ENCODE measurements around the gene MAP1LC3A. TPM values are rescaled to one million over a fixed set of nuclear protein-coding genes. Genes with fewer than 3 reads are reported as not detected.
A peak's percentile ranks its signal among the peaks of the same experiment; 100 is the strongest.

MAP1LC3A gene
- total RNA-seq, 4 donors from 2014 or later, result 42.6 to 111 (median 103) TPM

- H3K27me3 ChIP-seq, result no peaks in the 10 kb centered on the region
- H3K4me1 ChIP-seq, result peaks cover 31% of the 10 kb centered on the region
- H3K27ac ChIP-seq, result no peak overlapping the region
- H3K9me3 ChIP-seq, result no peaks in the 10 kb centered on the region
- 85% methylated on average over 8 of the region's 8 CpGs for WGBS
- no peak overlapping the region for H3K4me3 ChIP-seq
- TF ChIP-seq POLR2AphosphoS5 (IDR thresholded peaks at IDR 0.05) (no peak), POLR2A (IDR thresholded peaks at IDR 0.05) (no peak), EP300 (IDR thresholded peaks at IDR 0.05) (no peak), CTCF (IDR thresholded peaks at IDR 0.05) (no peak)
- peaks cover 93% of the 10 kb centered on the region for H3K36me3 ChIP-seq
- peak; percentile 27 to 58 for DNase-seq (ENCODE audit: low spot score in 2 of 2)
Observed at GRCh38 chr20:34532320-34532719, 26.2 kb upstream of the MAP1LC3A start.

DNA sequence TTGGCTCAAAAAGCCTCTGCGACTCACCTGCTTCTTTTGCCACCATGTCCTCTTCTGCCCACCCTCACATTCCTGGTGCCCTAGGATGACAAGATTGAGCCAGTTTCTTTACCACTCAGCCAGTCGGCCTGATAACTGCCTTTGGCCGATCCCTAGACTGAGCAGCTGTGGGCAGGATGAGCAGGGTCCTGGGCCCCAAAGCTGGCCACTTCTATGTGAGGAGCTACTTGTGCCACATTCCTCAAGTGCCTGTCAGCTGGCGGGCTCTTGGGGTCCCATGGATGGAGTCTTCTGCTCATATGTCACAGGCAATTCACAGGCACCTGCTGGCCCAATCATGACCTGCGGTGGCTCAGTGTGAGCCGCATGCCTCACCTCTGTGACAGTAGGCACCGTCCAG, 25.8 kb upstream of the MAP1LC3A start:
- no peak overlapping the region for H3K27ac ChIP-seq
- peaks cover 31% of the 10 kb centered on the region for H3K4me1 ChIP-seq
- no peaks in the 10 kb centered on the region for H3K27me3 ChIP-seq
- no peak overlapping the region for H3K4me3 ChIP-seq
- no peaks in the 10 kb centered on the region for H3K9me3 ChIP-seq
- DNase-seq (ENCODE audit: low spot score in 2 of 2), result peak in 1 of 2 donors; percentile 44
- H3K36me3 ChIP-seq, result peaks cover 93% of the 10 kb centered on the region
- WGBS, result 100% methylated on average over 1 of the region's 7 CpGs
- TF ChIP-seq EP300 (IDR thresholded peaks at IDR 0.05), result no peak
- no peak for TF ChIP-seq POLR2AphosphoS5 (IDR thresholded peaks at IDR 0.05)
- no peak for TF ChIP-seq POLR2A (IDR thresholded peaks at IDR 0.05)
- no peak for TF ChIP-seq CTCF (IDR thresholded peaks at IDR 0.05)

GRCh38 chr20:34534391-34535165, 23.9 kb upstream of the MAP1LC3A start:
- no peaks in the 10 kb centered on the region for H3K27me3 ChIP-seq
- peaks cover 89% of the 10 kb centered on the region for H3K36me3 ChIP-seq
- 88% methylated on average over 13 of the region's 15 CpGs for WGBS
- H3K9me3 ChIP-seq, result no peaks in the 10 kb centered on the region
- TF ChIP-seq POLR2A (IDR thresholded peaks at IDR 0.05) (no peak), CTCF (IDR thresholded peaks at IDR 0.05) (no peak), EP300 (IDR thresholded peaks at IDR 0.05) (no peak)
- H3K4me1 ChIP-seq, result peaks cover 21% of the 10 kb centered on the region
- no peak overlapping the region for H3K27ac ChIP-seq
- peak in 1 of 2 donors; percentile 56 for DNase-seq (ENCODE audit: low spot score in 2 of 2)
- H3K4me3 ChIP-seq, result no peak overlapping the region

DNA sequence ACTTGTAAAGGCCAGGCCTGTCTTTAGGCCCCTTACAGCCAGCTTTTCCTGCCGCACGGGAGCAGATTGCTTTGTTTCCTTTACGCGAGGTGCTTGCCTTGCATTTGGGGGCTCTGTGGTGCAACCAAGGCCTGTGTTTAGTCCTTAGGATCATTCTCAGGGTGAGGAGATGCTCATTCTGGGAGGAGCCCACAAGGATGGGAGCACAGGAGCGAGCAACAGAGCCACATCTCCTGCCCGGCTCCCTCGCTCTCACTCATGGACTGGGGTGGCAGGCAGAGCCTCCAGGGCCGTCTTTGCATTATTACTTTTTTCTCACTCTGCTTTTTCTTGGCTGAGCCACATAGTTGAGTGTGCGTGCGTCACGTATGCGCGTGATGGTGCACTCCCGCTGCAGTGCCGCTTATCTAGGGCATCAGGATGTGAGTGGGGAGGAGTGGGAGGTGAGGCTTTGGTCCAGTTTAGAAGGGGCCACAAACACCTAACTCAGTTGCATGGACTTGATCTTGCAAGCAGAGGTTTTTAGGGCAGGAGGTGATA, 23.1 kb upstream of the MAP1LC3A start:
- peaks cover 15% of the 10 kb centered on the region for H3K4me1 ChIP-seq
- no peak overlapping the region for H3K4me3 ChIP-seq
- H3K27ac ChIP-seq, result no peak overlapping the region
- no peaks in the 10 kb centered on the region for H3K9me3 ChIP-seq
- TF ChIP-seq CTCF (IDR thresholded peaks at IDR 0.05) (no peak), EP300 (IDR thresholded peaks at IDR 0.05) (no peak), POLR2A (IDR thresholded peaks at IDR 0.05) (no peak), POLR2AphosphoS5 (IDR thresholded peaks at IDR 0.05) (no peak)
- DNase-seq (ENCODE audit: low spot score in 2 of 2), result no peak
- peaks cover 89% of the 10 kb centered on the region for H3K36me3 ChIP-seq
- WGBS, result 95% methylated on average over 15 of the region's 15 CpGs
- H3K27me3 ChIP-seq, result no peaks in the 10 kb centered on the region

DNA sequence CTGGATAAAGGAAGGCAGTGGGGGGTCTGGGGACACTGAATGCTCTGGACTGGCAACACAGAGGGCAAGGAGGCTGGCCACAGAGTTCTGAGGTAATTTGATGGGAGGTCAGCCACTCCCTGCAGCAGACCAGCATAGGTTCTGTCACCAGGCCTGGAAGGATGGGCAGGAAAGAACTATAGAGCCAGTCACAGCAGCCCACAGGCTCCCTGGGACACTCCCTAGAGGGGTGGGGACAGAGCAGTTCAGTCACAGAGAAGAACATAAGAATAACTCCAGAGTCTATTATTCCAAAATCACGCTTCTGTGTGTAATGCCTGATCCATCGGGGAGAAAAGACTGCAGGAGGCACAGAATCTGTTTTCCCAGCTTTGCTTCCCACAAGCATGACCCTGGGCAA, 22.7 kb upstream of the MAP1LC3A start:
- H3K36me3 ChIP-seq, result peaks cover 89% of the 10 kb centered on the region
- WGBS, result 89% methylated on average over 2 of the region's 2 CpGs
- no peak overlapping the region for H3K27ac ChIP-seq
- H3K27me3 ChIP-seq, result no peaks in the 10 kb centered on the region
- H3K4me3 ChIP-seq, result no peak overlapping the region
- TF ChIP-seq EP300 (IDR thresholded peaks at IDR 0.05) (no peak), POLR2AphosphoS5 (IDR thresholded peaks at IDR 0.05) (no peak), POLR2A (IDR thresholded peaks at IDR 0.05) (no peak)
- no peaks in the 10 kb centered on the region for H3K9me3 ChIP-seq
- no peak for DNase-seq (ENCODE audit: low spot score in 2 of 2)
- peaks cover 11% of the 10 kb centered on the region for H3K4me1 ChIP-seq

Measured in suprapubic skin (tissue), 4 donors.